Measurements from ENCODE around the gene TMEM255A. TPM values are rescaled to one million over a fixed set of nuclear protein-coding genes. Genes with fewer than 3 reads are reported as not detected.

The TMEM255A gene
- total RNA-seq, 1 experiment from 2014 or later = not detected

GRCh38 chrX:120282697-120283096, 28.6 kb downstream of the TMEM255A start:
- ATAC-seq = no peak
- no peaks in the 10 kb centered on the region for H3K4me1 ChIP-seq (ENCODE audit: insufficient read depth, low read length)

GRCh38 chrX:120281761-120282160, 29.5 kb downstream of the TMEM255A start:
- TF ChIP-seq CTCF (conservative IDR thresholded peaks at IDR 0.05; ENCODE audit: low read depth, low read length) (no peak), EZH2 (IDR thresholded peaks at IDR 0.05; ENCODE audit: low read length, unreplicated experiment) (no peak), EZH2phosphoT487 (IDR thresholded peaks at IDR 0.05; ENCODE audit: borderline replicate concordance, low read length) (no peak)
- no peak for ATAC-seq
- no peaks in the 10 kb centered on the region for H3K36me3 ChIP-seq (ENCODE audit: low read depth, low read length)
- no peak overlapping the region for H2AFZ ChIP-seq (ENCODE audit: low read length)
- no peaks in the 10 kb centered on the region for H3K79me2 ChIP-seq (ENCODE audit: low read length)
- no peak overlapping the region for H3K9ac ChIP-seq (ENCODE audit: low read length)
- no peaks in the 10 kb centered on the region for H3K27me3 ChIP-seq (ENCODE audit: low read length)
- H4K20me1 ChIP-seq (ENCODE audit: low read length) = no peaks in the 10 kb centered on the region
- ChIA-PET POLR2A (ENCODE audit: unreplicated experiment) (interaction anchor here (0.6 kb wide), 1 partner anchor 12 kb away, joined by 3 read pairs; no protein-coding TSS in a partner anchor), CTCF (no interaction called here)
- no peak overlapping the region for H3K4me2 ChIP-seq (ENCODE audit: low read length)
- no TSS peak for BruUV-seq (replicated peaks)
- no peak overlapping the region for H3K27ac ChIP-seq (ENCODE audit: low read length)
- H3F3A ChIP-seq (ENCODE audit: low read length, unreplicated experiment) = no peaks in the 10 kb centered on the region
- no peak for DNase-seq
- no peaks in the 10 kb centered on the region for H3K9me2 ChIP-seq (replicated peaks; ENCODE audit: low read length)
- no peak overlapping the region for H3K4me3 ChIP-seq (ENCODE audit: low read length)
- intact Hi-C loops (cut with micrococcal nuclease) = no loop called here
- no peaks in the 10 kb centered on the region for H3K4me1 ChIP-seq (ENCODE audit: insufficient read depth, low read length)
- no peaks in the 10 kb centered on the region for H3K9me3 ChIP-seq (ENCODE audit: low read length)

More at GRCh38 chrX:120282697-120283096, 28.6 kb downstream of the TMEM255A start:
- Histone ChIP-seq H3K79me2 (ENCODE audit: low read length) (no peaks in the 10 kb centered on the region), H3F3A (ENCODE audit: low read length, unreplicated experiment) (no peaks in the 10 kb centered on the region), H3K4me2 (ENCODE audit: low read length) (no peak overlapping the region), H4K20me1 (ENCODE audit: low read length) (no peaks in the 10 kb centered on the region), H3K4me3 (ENCODE audit: low read length) (no peak overlapping the region), H2AFZ (ENCODE audit: low read length) (no peak overlapping the region), H3K9ac (ENCODE audit: low read length) (no peak overlapping the region), H3K27ac (ENCODE audit: low read length) (no peak overlapping the region), H3K9me2 (replicated peaks; ENCODE audit: low read length) (no peaks in the 10 kb centered on the region), H3K27me3 (ENCODE audit: low read length) (no peaks in the 10 kb centered on the region), H3K36me3 (ENCODE audit: low read depth, low read length) (no peaks in the 10 kb centered on the region), H3K9me3 (ENCODE audit: low read length) (no peaks in the 10 kb centered on the region)
- peak; percentile 16 for DNase-seq
- intact Hi-C loops (cut with micrococcal nuclease) = no loop called here
- ChIA-PET POLR2A (ENCODE audit: unreplicated experiment) (interaction anchor here (0.6 kb wide), 1 partner anchor 13 kb away, joined by 3 read pairs; no protein-coding TSS in a partner anchor), CTCF (no interaction called here)
- TF ChIP-seq CTCF (conservative IDR thresholded peaks at IDR 0.05; ENCODE audit: low read depth, low read length) (no peak), EZH2phosphoT487 (IDR thresholded peaks at IDR 0.05; ENCODE audit: borderline replicate concordance, low read length) (no peak), EZH2 (IDR thresholded peaks at IDR 0.05; ENCODE audit: low read length, unreplicated experiment) (no peak)
- BruUV-seq (replicated peaks) = no TSS peak

- no peak for ATAC-seq
- Histone ChIP-seq H3K79me2 (ENCODE audit: low read length) (no peaks in the 10 kb centered on the region), H3K9me3 (ENCODE audit: low read length) (no peaks in the 10 kb centered on the region), H3K4me1 (ENCODE audit: insufficient read depth, low read length) (no peaks in the 10 kb centered on the region), H3K4me2 (ENCODE audit: low read length) (no peak overlapping the region), H3K27ac (ENCODE audit: low read length) (no peak overlapping the region), H4K20me1 (ENCODE audit: low read length) (no peaks in the 10 kb centered on the region), H3K27me3 (ENCODE audit: low read length) (no peaks in the 10 kb centered on the region), H3K36me3 (ENCODE audit: low read depth, low read length) (no peaks in the 10 kb centered on the region), H3K4me3 (ENCODE audit: low read length) (no peak overlapping the region), H3K9ac (ENCODE audit: low read length) (no peak overlapping the region), H3F3A (ENCODE audit: low read length, unreplicated experiment) (no peaks in the 10 kb centered on the region), H3K9me2 (replicated peaks; ENCODE audit: low read length) (no peaks in the 10 kb centered on the region), H2AFZ (ENCODE audit: low read length) (no peak overlapping the region)
- no TSS peak for BruUV-seq (replicated peaks)
- TF ChIP-seq EZH2phosphoT487 (IDR thresholded peaks at IDR 0.05; ENCODE audit: borderline replicate concordance, low read length) (no peak), CTCF (conservative IDR thresholded peaks at IDR 0.05; ENCODE audit: low read depth, low read length) (no peak), EZH2 (IDR thresholded peaks at IDR 0.05; ENCODE audit: low read length, unreplicated experiment) (no peak)
- ChIA-PET CTCF (no interaction called here), POLR2A (ENCODE audit: unreplicated experiment) (no interaction called here)
- intact Hi-C loops (cut with micrococcal nuclease) = no loop called here
- no peak for DNase-seq
Measured at GRCh38 chrX:120281021-120281624, 30.1 kb downstream of the TMEM255A start.
